Mesothelial cell of epicardium (in vitro differentiated cells): Measurements from ENCODE around the gene FCRL2. TPM values are rescaled to one million over a fixed set of nuclear protein-coding genes. Genes with fewer than 3 reads are reported as not detected.

Experiments used
- DNase-seq, 2 experiments: peaks; one replicate each; pipeline ENCODE4 v3.0.0; 2021; ENCODE audit warnings: low spot score in 2 of 2; ENCODE audit not compliant: unreplicated experiment in 2 of 2
- H3K27ac Mint-ChIP-seq: 2 replicates; pipeline ENCODE4 v1.8.0; 2021; ENCODE audit warnings: mixed read lengths
- H3K27me3 Mint-ChIP-seq: 2 replicates; pipeline ENCODE4 v1.8.0; 2021; ENCODE audit warnings: low read depth, mixed read lengths
- H3K36me3 Mint-ChIP-seq: 2 replicates; pipeline ENCODE4 v1.8.0; 2021; ENCODE audit warnings: mixed read lengths
- H3K4me1 Mint-ChIP-seq: 2 replicates; pipeline ENCODE4 v1.8.0; 2021; ENCODE audit warnings: mixed read lengths
- H3K4me3 Mint-ChIP-seq: 2 replicates; pipeline ENCODE4 v1.8.0; 2021; ENCODE audit warnings: mild to moderate bottlenecking, moderate library complexity, mixed read lengths
- H3K9me3 Mint-ChIP-seq: 2 replicates; pipeline ENCODE4 v1.8.0; 2021; ENCODE audit warnings: mixed read lengths
- CTCF ChIP-seq: fragments of 200-600 bp; sonication (generic); IDR thresholded peaks from one replicate; pipeline ENCODE4 v1.5.0; 2021; ENCODE audit warnings: antibody characterized with exemption; ENCODE audit not compliant: unreplicated experiment
- total RNA-seq: library from RNA; stranded (reverse); gene quantifications from 3 replicates; pipeline ENCODE4 v1.2.1, GENCODE V29; 2021

Gene FCRL2
- total RNA-seq, 1 donor from 2014 or later = not detected

- no peak for TF ChIP-seq CTCF
- no peaks in the 10 kb centered on the region for H3K36me3 Mint-ChIP-seq
- peaks cover 11% of the 10 kb centered on the region for H3K27me3 Mint-ChIP-seq
- H3K27ac Mint-ChIP-seq = no peak overlapping the region
- no peak for DNase-seq
- H3K4me1 Mint-ChIP-seq = no peaks in the 10 kb centered on the region
- no peak overlapping the region for H3K4me3 Mint-ChIP-seq
- H3K9me3 Mint-ChIP-seq = peaks cover 2% of the 10 kb centered on the region
These were observed 61.2 kb downstream of the FCRL2 start for GRCh38 chr1:157715736-157716135.

GRCh38 chr1:157711802-157712201, 65.1 kb downstream of the FCRL2 start:
- no peaks in the 10 kb centered on the region for H3K4me1 Mint-ChIP-seq
- DNase-seq = no peak
- no peak for TF ChIP-seq CTCF
- H3K9me3 Mint-ChIP-seq = no peaks in the 10 kb centered on the region
- H3K27me3 Mint-ChIP-seq = peaks cover 23% of the 10 kb centered on the region
- no peaks in the 10 kb centered on the region for H3K36me3 Mint-ChIP-seq
- no peak overlapping the region for H3K4me3 Mint-ChIP-seq
- no peak overlapping the region for H3K27ac Mint-ChIP-seq

- Mint-ChIP-seq H3K36me3 (no peaks in the 10 kb centered on the region), H3K27ac (no peak overlapping the region), H3K9me3 (no peaks in the 10 kb centered on the region), H3K27me3 (peaks cover 53% of the 10 kb centered on the region), H3K4me3 (no peak overlapping the region), H3K4me1 (no peaks in the 10 kb centered on the region)
- DNase-seq = no peak
- TF ChIP-seq CTCF = no peak
These were observed 72.1 kb downstream of the FCRL2 start for GRCh38 chr1:157704878-157705277.

- Mint-ChIP-seq H3K27ac (no peak overlapping the region), H3K4me3 (no peak overlapping the region), H3K9me3 (no peaks in the 10 kb centered on the region), H3K27me3 (peaks cover 53% of the 10 kb centered on the region), H3K4me1 (no peaks in the 10 kb centered on the region), H3K36me3 (no peaks in the 10 kb centered on the region)
- no peak for TF ChIP-seq CTCF
- no peak for DNase-seq
These were observed 73.0 kb downstream of the FCRL2 start for GRCh38 chr1:157703981-157704380.

GRCh38 chr1:157702308-157702825, 74.6 kb downstream of the FCRL2 start:
- no peak for TF ChIP-seq CTCF
- H3K9me3 Mint-ChIP-seq = no peaks in the 10 kb centered on the region
- H3K36me3 Mint-ChIP-seq = no peaks in the 10 kb centered on the region
- no peak overlapping the region for H3K4me3 Mint-ChIP-seq
- no peak overlapping the region for H3K27ac Mint-ChIP-seq
- peaks cover 61% of the 10 kb centered on the region for H3K27me3 Mint-ChIP-seq
- no peaks in the 10 kb centered on the region for H3K4me1 Mint-ChIP-seq
- DNase-seq = no peak

GRCh38 chr1:157700732-157701131, 76.2 kb downstream of the FCRL2 start, which contains the start of gene FCRL3:
FCRL3 (minus strand) TSS chr1:157700769; CDS start chr1:157700489, 280 bp downstream.
- H3K36me3 Mint-ChIP-seq = no peaks in the 10 kb centered on the region
- H3K27ac Mint-ChIP-seq = no peak within 1 kb of the TSS
- no peak for DNase-seq
- peaks cover 60% of the 10 kb centered on the region for H3K27me3 Mint-ChIP-seq
- no peaks in the 10 kb centered on the region for H3K4me1 Mint-ChIP-seq
- H3K9me3 Mint-ChIP-seq = no peaks in the 10 kb centered on the region
- H3K4me3 Mint-ChIP-seq = no peak within 1 kb of the TSS
- no peak for TF ChIP-seq CTCF
